Transverse colon (tissue), 4 donors: ENCODE data around the gene JUND.

Source experiments
- EP300 ChIP-seq: sonication (generic); formaldehyde crosslinking; IDR thresholded peaks from one replicate; pipeline ENCODE4 v1.6.1; 2017; ENCODE audit warnings: antibody characterized with exemption, low read depth
- POLR2A ChIP-seq: fragments of 450-650 bp; IDR thresholded peaks from one replicate; pipeline ENCODE4 v1.6.1; 2016; ENCODE audit warnings: antibody characterized with exemption, mild to moderate bottlenecking, moderate library complexity
- POLR2AphosphoS5 ChIP-seq, 3 donors: sonication (generic); formaldehyde crosslinking; IDR thresholded peaks; one replicate each; pipeline ENCODE4 v1.6.1; 2016; ENCODE audit warnings: antibody characterized with exemption in 3 of 3
- TF ChIP-seq, protein P1 (sequence below), 5 experiments: fragments of 200-600 bp in 3 of 5; fragments of 450-650 bp in 2 of 5; sonication (generic) in 3 of 5; IDR thresholded peaks; 1 replicate in 2 of 5; 2 replicates in 3 of 5; pipeline ENCODE4 v1.5.1; 2016 to 2017; ENCODE audit warnings: antibody characterized with exemption in 5 of 5, inconsistent platforms in 3 of 5, mild to moderate bottlenecking in 2 of 5, moderate library complexity in 1 of 5

DNA sequence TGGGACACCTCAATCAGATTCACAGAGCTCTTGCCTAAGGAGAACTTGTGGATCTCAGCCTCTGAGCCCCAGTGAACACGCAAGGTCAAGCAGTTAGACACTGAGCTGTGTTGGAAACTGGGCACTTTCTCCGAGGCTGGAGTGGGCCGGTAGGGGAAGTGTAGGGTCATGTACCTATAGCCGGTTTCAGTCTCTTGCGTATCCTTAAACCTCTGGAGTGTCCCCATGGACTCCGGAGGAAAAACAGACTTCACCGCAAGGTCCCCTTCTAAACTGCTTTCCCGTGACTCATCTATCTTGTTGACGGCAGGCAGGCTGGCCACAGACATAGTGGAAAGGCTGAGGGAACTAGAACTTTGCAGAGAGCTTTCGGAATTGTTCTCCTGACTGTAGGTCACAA lies 18.5 kb downstream of the JUND start:
- no peak for TF ChIP-seq EP300
- TF ChIP-seq, protein P1, sequence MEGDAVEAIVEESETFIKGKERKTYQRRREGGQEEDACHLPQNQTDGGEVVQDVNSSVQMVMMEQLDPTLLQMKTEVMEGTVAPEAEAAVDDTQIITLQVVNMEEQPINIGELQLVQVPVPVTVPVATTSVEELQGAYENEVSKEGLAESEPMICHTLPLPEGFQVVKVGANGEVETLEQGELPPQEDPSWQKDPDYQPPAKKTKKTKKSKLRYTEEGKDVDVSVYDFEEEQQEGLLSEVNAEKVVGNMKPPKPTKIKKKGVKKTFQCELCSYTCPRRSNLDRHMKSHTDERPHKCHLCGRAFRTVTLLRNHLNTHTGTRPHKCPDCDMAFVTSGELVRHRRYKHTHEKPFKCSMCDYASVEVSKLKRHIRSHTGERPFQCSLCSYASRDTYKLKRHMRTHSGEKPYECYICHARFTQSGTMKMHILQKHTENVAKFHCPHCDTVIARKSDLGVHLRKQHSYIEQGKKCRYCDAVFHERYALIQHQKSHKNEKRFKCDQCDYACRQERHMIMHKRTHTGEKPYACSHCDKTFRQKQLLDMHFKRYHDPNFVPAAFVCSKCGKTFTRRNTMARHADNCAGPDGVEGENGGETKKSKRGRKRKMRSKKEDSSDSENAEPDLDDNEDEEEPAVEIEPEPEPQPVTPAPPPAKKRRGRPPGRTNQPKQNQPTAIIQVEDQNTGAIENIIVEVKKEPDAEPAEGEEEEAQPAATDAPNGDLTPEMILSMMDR (IDR thresholded peaks at IDR 0.05) = no peak
- TF ChIP-seq POLR2AphosphoS5 (IDR thresholded peaks at IDR 0.05) = no peak
- TF ChIP-seq POLR2A = no peak
